B cell (primary cell): ENCODE measurements around the gene PFKFB3. TPM values are rescaled to one million over a fixed set of nuclear protein-coding genes. Genes with fewer than 3 reads are reported as not detected.
"Not testable (repeated sequence)": the region's sequence is repeated elsewhere in the genome, so short reads cannot be mapped to it uniquely, and the experiment has no call there.

Experiments used
- ATAC-seq: fragments of 200-7000 bp; cut with Tn5 transposase; one replicate; pipeline ENCODE4 v1.10.0; 2021; ENCODE audit warnings: low read depth, mild to moderate bottlenecking, moderate number of reproducible peaks, moderate library complexity
- CTCF ChIA-PET: fragments of 350-600 bp; sonication (Branson Sonifier 250); formaldehyde crosslinking; loops from one replicate; lab custom pipeline; 2021; ENCODE audit warnings: antibody characterized with exemption, inconsistent platforms; lab: Charles Lee
- POLR2A ChIA-PET: fragments of 350-600 bp; sonication (Branson Sonifier 250); formaldehyde crosslinking; loops from one replicate; lab custom pipeline; 2021; ENCODE audit warnings: antibody characterized with exemption; lab: Charles Lee
- DNase-seq: peaks from one replicate; pipeline ENCODE4 v3.0.0; 2013
- H2AFZ ChIP-seq: 2 replicates; pipeline ENCODE4 v1.6.1; 2012; ENCODE audit warnings: mild to moderate bottlenecking, low read depth, low read length; ENCODE audit not compliant: insufficient read depth, poor library complexity, severe bottlenecking
- H3K27ac ChIP-seq, 2 donors: 1 replicate in 1 of 2; 2 replicates in 1 of 2; pipeline ENCODE4 v1.5.1; 2012 to 2013; ENCODE audit warnings: low read length in 2 of 2, mild to moderate bottlenecking in 2 of 2, moderate library complexity in 1 of 2
- H3K27me3 ChIP-seq, 4 experiments: fragments of 200-600 bp in 1 of 4; sonication (generic) in 1 of 4; replicated peaks in 1 of 4; 1 replicate in 2 of 4; 2 replicates in 2 of 4; pipeline versions ENCODE4 v1.6.1 to v1.7.0; 2013 to 2016; ENCODE audit warnings: low read length in 3 of 4, mild to moderate bottlenecking in 2 of 4, mixed read lengths in 1 of 4, moderate library complexity in 1 of 4; ENCODE audit not compliant: insufficient read depth in 4 of 4, control insufficient read depth in 3 of 4; ENCODE audit errors: control extremely low read depth in 1 of 4
- H3K36me3 ChIP-seq, 2 experiments: replicated peaks in 1 of 2; 1 replicate in 1 of 2; 2 replicates in 1 of 2; pipeline versions ENCODE4 v1.6.1 to v1.7.1; 2013; ENCODE audit warnings: low read length in 1 of 2; ENCODE audit not compliant: insufficient read depth in 2 of 2, control insufficient read depth in 1 of 2; ENCODE audit errors: control extremely low read depth in 1 of 2, extremely low read depth in 1 of 2
- H3K4me1 ChIP-seq, 2 donors: fragments of 200-600 bp in 1 of 2; sonication (generic) in 1 of 2; 1 replicate in 1 of 2; 2 replicates in 1 of 2; pipeline versions ENCODE4 v1.5.1 to v1.6.1; 2013 to 2017; ENCODE audit warnings: low read length in 2 of 2; ENCODE audit not compliant: control insufficient read depth in 2 of 2, insufficient read depth in 2 of 2
- H3K4me2 ChIP-seq: replicated peaks from 2 replicates; pipeline ENCODE3; 2012; ENCODE audit warnings: mild to moderate bottlenecking, low read depth, low read length; ENCODE audit not compliant: poor library complexity, severe bottlenecking
- H3K4me3 ChIP-seq, 5 experiments: fragments of 200-600 bp in 1 of 5; sonication (generic) in 1 of 5; 1 replicate in 3 of 5; 2 replicates in 2 of 5; pipeline versions ENCODE4 v1.5.1 to v1.7.0; 2011 to 2016; ENCODE audit warnings: low read length in 4 of 5, mild to moderate bottlenecking in 4 of 5, low read depth in 2 of 5, control low read depth in 1 of 5, moderate library complexity in 1 of 5; ENCODE audit not compliant: insufficient read depth in 1 of 5; ENCODE audit errors: control extremely low read depth in 1 of 5, extremely low read depth in 1 of 5
- H3K79me2 ChIP-seq: fragments of 200-600 bp; sonication (generic); one replicate; pipeline ENCODE4 v1.6.0; 2016; ENCODE audit warnings: low read length; ENCODE audit not compliant: control insufficient read depth, insufficient read depth
- H3K9ac ChIP-seq: fragments of 200-600 bp; sonication (generic); 2 replicates; pipeline ENCODE4 v1.6.1; 2017; ENCODE audit warnings: mild to moderate bottlenecking, low read length, moderate library complexity
- H3K9me3 ChIP-seq, 3 donors: one replicate each; pipeline versions ENCODE4 v1.6.1 to v1.7.1; 2013; ENCODE audit warnings: low read length in 2 of 3; ENCODE audit not compliant: control insufficient read depth in 2 of 3, insufficient read depth in 1 of 3; ENCODE audit errors: control extremely low read depth in 1 of 3
- H4K20me1 ChIP-seq: 2 replicates; pipeline ENCODE4 v1.6.0; 2012; ENCODE audit warnings: mild to moderate bottlenecking, low read length; ENCODE audit not compliant: insufficient read depth, control insufficient read depth, poor library complexity, severe bottlenecking
- H3K27ac Mint-ChIP-seq: one replicate; pipeline ENCODE4 v1.8.0; 2021; ENCODE audit warnings: mixed read lengths
- H3K27me3 Mint-ChIP-seq: one replicate; pipeline ENCODE4 v1.8.0; 2021; ENCODE audit warnings: mixed read lengths
- H3K4me1 Mint-ChIP-seq: one replicate; pipeline ENCODE4 v1.8.0; 2021; ENCODE audit warnings: mixed read lengths
- H3K4me3 Mint-ChIP-seq: one replicate; pipeline ENCODE4 v1.8.0; 2021; ENCODE audit warnings: mixed read lengths
- H3K9me3 Mint-ChIP-seq: one replicate; pipeline ENCODE4 v1.8.0; 2022; ENCODE audit warnings: mixed read lengths; ENCODE audit not compliant: insufficient read depth
- EZH2 ChIP-seq: IDR thresholded peaks from 2 replicates; pipeline ENCODE4 v1.6.1; 2012; ENCODE audit warnings: borderline replicate concordance, low read depth, mild to moderate bottlenecking, moderate library complexity, low read length; ENCODE audit not compliant: insufficient read depth, poor library complexity, severe bottlenecking
- WGBS: methylation state at CpG from one replicate; pipeline ENCODE4 v1.1.5; 2013; ENCODE audit warnings: missing lambda C conversion rate; ENCODE audit not compliant: insufficient coverage; 5-methylcytosine and 5-hydroxymethylcytosine counted together
- intact Hi-C: fragments of 100-400 bp; cut with micrococcal nuclease; formaldehyde crosslinking; loops from one replicate; pipeline ENCODE4 v1.10.0; 2022
- polyA plus RNA-seq: library from polyadenylated mRNA; depleted of rRNA; stranded (reverse); fragments of >200 nt; gene quantifications from 2 replicates; pipeline ENCODE4 v1.2.3, GENCODE V29; 2012
- total RNA-seq, 2 donors: library from RNA; stranded (reverse); fragments of 120-200 nt in 1 of 2; gene quantifications; 1 replicate in 1 of 2; 2 replicates in 1 of 2; pipeline versions ENCODE4 v1.2.3 to v1.2.4, GENCODE V29; 2013 to 2022
- TF ChIP-seq, protein P1 (sequence below): fragments of 200-600 bp; IDR thresholded peaks from one replicate; pipeline ENCODE4 v1.8.0; 2022; ENCODE audit warnings: antibody characterized with exemption, mild to moderate bottlenecking

Gene PFKFB3
- total and polyA plus RNA-seq, 2 donors (not counting 1 experiment from before 2014, with no cell fraction given): 13.2 to 239 TPM

DNA sequence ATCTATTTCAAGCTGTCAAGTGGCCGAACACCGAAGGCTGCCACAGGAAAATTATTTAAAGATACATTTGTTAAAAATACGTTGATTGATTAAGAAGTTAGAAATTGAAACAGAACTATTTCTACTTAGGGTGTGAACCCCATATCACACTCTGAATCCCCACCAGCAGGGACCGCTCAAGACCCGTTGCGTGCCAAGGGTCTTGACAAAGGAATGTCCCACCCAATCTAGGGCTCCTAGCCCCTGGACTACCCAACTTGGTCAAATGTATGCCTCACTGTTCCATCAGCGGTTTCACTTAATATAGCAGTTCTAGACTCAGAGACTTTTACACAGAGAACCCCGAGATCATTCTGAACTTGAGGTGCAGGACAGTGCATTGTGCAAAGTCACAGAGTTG lies 11.6 kb upstream of the PFKFB3 start:
- H3K27ac ChIP-seq: no peak overlapping the region
- H3K9me3 ChIP-seq: no peaks in the 10 kb centered on the region
- peaks cover 6 to 7% of the 10 kb centered on the region in 2 donors for H3K4me1 ChIP-seq
- no peak for DNase-seq
- no peak overlapping the region for H3K4me2 ChIP-seq
- CTCF ChIA-PET: interaction anchor here (1.2 to 4.7 kb wide), 2 partner anchors 11 to 211 kb away, joined by 4 to 23 read pairs; partner anchors contain the start of gene PFKFB3
- no peaks in the 10 kb centered on the region for H3K27me3 ChIP-seq
- peaks cover 56% of the 10 kb centered on the region for H3K79me2 ChIP-seq
- Mint-ChIP-seq H3K9me3 (no peaks in the 10 kb centered on the region), H3K4me3 (no peak overlapping the region), H3K27me3 (no peaks in the 10 kb centered on the region), H3K4me1 (peaks cover 9% of the 10 kb centered on the region), H3K27ac (no peak overlapping the region)
- intact Hi-C loops: no loop called here
- 75% methylated on average over 4 of the region's 8 CpGs for WGBS
- peaks cover 25% of the 10 kb centered on the region for H4K20me1 ChIP-seq
- no peaks in the 10 kb centered on the region for H3K36me3 ChIP-seq
- no peak for ATAC-seq
- no peak overlapping the region for H2AFZ ChIP-seq
- POLR2A ChIA-PET: no interaction called here
- TF ChIP-seq EZH2: no peak
- TF ChIP-seq, protein P1, sequence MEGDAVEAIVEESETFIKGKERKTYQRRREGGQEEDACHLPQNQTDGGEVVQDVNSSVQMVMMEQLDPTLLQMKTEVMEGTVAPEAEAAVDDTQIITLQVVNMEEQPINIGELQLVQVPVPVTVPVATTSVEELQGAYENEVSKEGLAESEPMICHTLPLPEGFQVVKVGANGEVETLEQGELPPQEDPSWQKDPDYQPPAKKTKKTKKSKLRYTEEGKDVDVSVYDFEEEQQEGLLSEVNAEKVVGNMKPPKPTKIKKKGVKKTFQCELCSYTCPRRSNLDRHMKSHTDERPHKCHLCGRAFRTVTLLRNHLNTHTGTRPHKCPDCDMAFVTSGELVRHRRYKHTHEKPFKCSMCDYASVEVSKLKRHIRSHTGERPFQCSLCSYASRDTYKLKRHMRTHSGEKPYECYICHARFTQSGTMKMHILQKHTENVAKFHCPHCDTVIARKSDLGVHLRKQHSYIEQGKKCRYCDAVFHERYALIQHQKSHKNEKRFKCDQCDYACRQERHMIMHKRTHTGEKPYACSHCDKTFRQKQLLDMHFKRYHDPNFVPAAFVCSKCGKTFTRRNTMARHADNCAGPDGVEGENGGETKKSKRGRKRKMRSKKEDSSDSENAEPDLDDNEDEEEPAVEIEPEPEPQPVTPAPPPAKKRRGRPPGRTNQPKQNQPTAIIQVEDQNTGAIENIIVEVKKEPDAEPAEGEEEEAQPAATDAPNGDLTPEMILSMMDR: no peak
- no peak overlapping the region for H3K9ac ChIP-seq
- no peak overlapping the region for H3K4me3 ChIP-seq

DNA sequence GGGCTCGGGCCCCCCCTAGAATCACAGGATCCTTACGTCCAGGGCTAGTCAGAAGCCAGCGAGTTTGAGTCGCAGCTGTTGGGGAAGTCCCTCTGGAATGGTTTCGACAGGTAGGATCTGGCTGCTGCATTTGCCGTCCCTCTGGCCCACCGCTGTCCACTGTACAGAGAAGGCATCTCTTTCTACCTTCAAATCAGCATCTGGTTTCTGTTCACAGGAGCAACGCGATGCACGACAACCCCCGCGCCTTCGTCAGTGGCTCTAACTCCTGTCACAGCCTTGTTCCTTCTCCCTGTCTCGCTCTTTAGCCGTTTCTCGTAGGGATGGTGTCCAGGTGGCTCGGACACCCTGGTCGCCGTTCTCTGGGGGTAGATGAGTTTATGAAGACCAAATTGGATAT lies 11.2 kb upstream of the PFKFB3 start:
- Histone ChIP-seq H4K20me1 (peaks cover 25% of the 10 kb centered on the region), H2AFZ (no peak overlapping the region), H3K4me1 (peaks cover 6 to 7% of the 10 kb centered on the region in 2 donors), H3K9ac (no peak overlapping the region), H3K27ac (no peak overlapping the region), H3K4me2 (no peak overlapping the region), H3K9me3 (no peaks in the 10 kb centered on the region), H3K36me3 (no peaks in the 10 kb centered on the region), H3K4me3 (no peak overlapping the region), H3K79me2 (peaks cover 51% of the 10 kb centered on the region), H3K27me3 (no peaks in the 10 kb centered on the region)
- TF ChIP-seq EZH2: no peak
- TF ChIP-seq, protein P1: no peak
- peaks cover 9% of the 10 kb centered on the region for H3K4me1 Mint-ChIP-seq
- no peak overlapping the region for H3K4me3 Mint-ChIP-seq
- intact Hi-C loops: no loop called here
- POLR2A ChIA-PET: interaction anchor here (0.7 kb wide), 1 partner anchor 17 kb away, joined by 5 read pairs; no protein-coding TSS in a partner anchor
- H3K27me3 Mint-ChIP-seq: no peaks in the 10 kb centered on the region
- CTCF ChIA-PET: interaction anchor here (0.6 to 4.7 kb wide), 4 partner anchors 11 to 347 kb away, joined by 3 to 23 read pairs (median 4); partner anchors contain the start of gene PFKFB3
- no peaks in the 10 kb centered on the region for H3K9me3 Mint-ChIP-seq
- WGBS: 96% methylated on average over 15 of the region's 19 CpGs
- DNase-seq (no peak), ATAC-seq (no peak)
- no peak overlapping the region for H3K27ac Mint-ChIP-seq

DNA sequence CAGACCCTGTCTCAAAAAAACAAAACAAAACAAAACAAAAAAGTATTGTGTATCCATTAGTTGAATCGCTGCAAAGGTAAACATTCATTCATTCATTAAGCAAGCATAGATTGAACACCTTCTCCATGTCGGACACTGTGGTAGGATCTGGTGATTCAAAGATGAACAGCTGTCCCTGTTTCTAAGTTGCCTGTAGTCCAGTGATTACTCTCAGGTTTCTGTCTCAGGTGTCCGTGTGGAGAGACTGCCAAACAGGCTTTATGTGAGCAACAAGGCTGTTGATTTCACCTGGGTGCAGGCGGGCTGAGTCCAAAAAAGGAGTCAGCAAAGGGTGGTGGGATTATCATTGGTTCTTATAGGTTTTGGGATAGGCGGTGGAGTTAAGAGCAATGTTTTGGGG lies 9.4 kb upstream of the PFKFB3 start:
- H3K4me2 ChIP-seq, H3K4me1 Mint-ChIP-seq, H3K4me3 Mint-ChIP-seq, H3K9me3 Mint-ChIP-seq, POLR2A ChIA-PET, H2AFZ ChIP-seq, H3K36me3 ChIP-seq, H3K27ac Mint-ChIP-seq, H3K27me3 ChIP-seq, H3K9ac ChIP-seq, H3K27me3 Mint-ChIP-seq, ATAC-seq, H3K27ac ChIP-seq, DNase-seq, H3K4me1 ChIP-seq, H3K9me3 ChIP-seq, H3K4me3 ChIP-seq, intact Hi-C loops: not testable (repeated sequence)
- CTCF ChIA-PET: interaction anchor here (0.7 to 4.7 kb wide), 2 partner anchors 209 to 213 kb away, joined by 4 to 23 read pairs; no protein-coding TSS in a partner anchor
- Histone ChIP-seq H4K20me1 (peaks cover 25% of the 10 kb centered on the region), H3K79me2 (peaks cover 42% of the 10 kb centered on the region)
- WGBS: 94% methylated on average over 3 of the region's 5 CpGs
